ENCODE results near the gene SLC22A7.

DNA sequence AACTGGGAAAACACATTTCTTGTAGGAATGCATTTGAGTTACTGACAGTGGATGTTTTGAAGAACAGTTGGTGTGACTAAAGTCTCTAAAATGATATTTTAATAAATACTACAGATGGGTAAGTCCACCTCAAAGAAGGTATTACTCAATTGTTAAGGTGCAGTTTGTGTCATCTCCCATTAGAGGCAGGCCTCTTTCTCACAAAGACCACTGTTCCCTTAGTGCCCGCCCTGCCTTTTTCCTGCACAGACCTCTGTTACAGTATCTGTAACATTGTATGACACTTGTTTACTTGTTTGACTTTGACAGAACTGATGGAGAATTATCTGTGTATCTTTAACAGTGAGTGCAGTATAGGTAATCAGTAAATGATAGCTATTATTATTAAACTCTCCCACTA lies 15.8 kb downstream of the SLC22A7 start:
- TF ChIP-seq MAX (IDR thresholded peaks at IDR 0.05) = no peak
- TF ChIP-seq, protein P1, sequence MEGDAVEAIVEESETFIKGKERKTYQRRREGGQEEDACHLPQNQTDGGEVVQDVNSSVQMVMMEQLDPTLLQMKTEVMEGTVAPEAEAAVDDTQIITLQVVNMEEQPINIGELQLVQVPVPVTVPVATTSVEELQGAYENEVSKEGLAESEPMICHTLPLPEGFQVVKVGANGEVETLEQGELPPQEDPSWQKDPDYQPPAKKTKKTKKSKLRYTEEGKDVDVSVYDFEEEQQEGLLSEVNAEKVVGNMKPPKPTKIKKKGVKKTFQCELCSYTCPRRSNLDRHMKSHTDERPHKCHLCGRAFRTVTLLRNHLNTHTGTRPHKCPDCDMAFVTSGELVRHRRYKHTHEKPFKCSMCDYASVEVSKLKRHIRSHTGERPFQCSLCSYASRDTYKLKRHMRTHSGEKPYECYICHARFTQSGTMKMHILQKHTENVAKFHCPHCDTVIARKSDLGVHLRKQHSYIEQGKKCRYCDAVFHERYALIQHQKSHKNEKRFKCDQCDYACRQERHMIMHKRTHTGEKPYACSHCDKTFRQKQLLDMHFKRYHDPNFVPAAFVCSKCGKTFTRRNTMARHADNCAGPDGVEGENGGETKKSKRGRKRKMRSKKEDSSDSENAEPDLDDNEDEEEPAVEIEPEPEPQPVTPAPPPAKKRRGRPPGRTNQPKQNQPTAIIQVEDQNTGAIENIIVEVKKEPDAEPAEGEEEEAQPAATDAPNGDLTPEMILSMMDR (IDR thresholded peaks at IDR 0.05; ENCODE audit: control extremely low read depth in 1 of 3, insufficient read depth in 1 of 3, low read depth in 1 of 3, low read length in 3 of 3) = no peak
- no peak for TF ChIP-seq MAFK (IDR thresholded peaks at IDR 0.05; ENCODE audit: low read depth, low read length)
- no peak for TF ChIP-seq SIN3A (conservative IDR thresholded peaks at IDR 0.05 in 1 of 2, IDR thresholded peaks at IDR 0.05 in 1 of 2; ENCODE audit: low read depth in 1 of 2, low read length in 2 of 2)
- TF ChIP-seq SP2 (IDR thresholded peaks at IDR 0.05; ENCODE audit: low read length) = no peak
- no peak for TF ChIP-seq PHF8 (conservative IDR thresholded peaks at IDR 0.05; ENCODE audit: low read depth, low read length)
- no peak for TF ChIP-seq EP300 (IDR thresholded peaks at IDR 0.05; ENCODE audit: borderline replicate concordance in 1 of 2, low read depth in 2 of 2, low read length in 2 of 2)
- no peak for TF ChIP-seq SIRT6 (IDR thresholded peaks at IDR 0.05; ENCODE audit: low read length)
- no peak for TF ChIP-seq HDAC2 (IDR thresholded peaks at IDR 0.05; ENCODE audit: borderline replicate concordance in 1 of 2, low read depth in 2 of 2, low read length in 2 of 2)
- TF ChIP-seq JUN (IDR thresholded peaks at IDR 0.05; ENCODE audit: low read depth, low read length) = no peak
- no peak for TF ChIP-seq POLR2A (IDR thresholded peaks at IDR 0.05; ENCODE audit: control extremely low read depth in 1 of 2, low read depth in 2 of 2, low read length in 2 of 2)
- no peak for TF ChIP-seq JUND (IDR thresholded peaks at IDR 0.05; ENCODE audit: low read length)
- no peak for TF ChIP-seq RAD21 (IDR thresholded peaks at IDR 0.05 in 1 of 2, conservative IDR thresholded peaks at IDR 0.05 in 1 of 2; ENCODE audit: low read depth in 2 of 2, low read length in 2 of 2)
- no peak for TF ChIP-seq POLR2AphosphoS5 (IDR thresholded peaks at IDR 0.05; ENCODE audit: low read depth, low read length)
